Transverse colon (tissue), 4 donors: ENCODE measurements around the gene FBXO40.

Experiments used
- POLR2AphosphoS5 ChIP-seq, 3 donors: sonication (generic); formaldehyde crosslinking; IDR thresholded peaks; one replicate each; pipeline ENCODE4 v1.6.1; 2016; ENCODE audit warnings: antibody characterized with exemption in 3 of 3
- TF ChIP-seq, protein P1 (sequence below), 5 experiments: fragments of 200-600 bp in 3 of 5; fragments of 450-650 bp in 2 of 5; sonication (generic) in 3 of 5; IDR thresholded peaks; 1 replicate in 2 of 5; 2 replicates in 3 of 5; pipeline ENCODE4 v1.5.1; 2016 to 2017; ENCODE audit warnings: antibody characterized with exemption in 5 of 5, inconsistent platforms in 3 of 5, mild to moderate bottlenecking in 2 of 5, moderate library complexity in 1 of 5

DNA sequence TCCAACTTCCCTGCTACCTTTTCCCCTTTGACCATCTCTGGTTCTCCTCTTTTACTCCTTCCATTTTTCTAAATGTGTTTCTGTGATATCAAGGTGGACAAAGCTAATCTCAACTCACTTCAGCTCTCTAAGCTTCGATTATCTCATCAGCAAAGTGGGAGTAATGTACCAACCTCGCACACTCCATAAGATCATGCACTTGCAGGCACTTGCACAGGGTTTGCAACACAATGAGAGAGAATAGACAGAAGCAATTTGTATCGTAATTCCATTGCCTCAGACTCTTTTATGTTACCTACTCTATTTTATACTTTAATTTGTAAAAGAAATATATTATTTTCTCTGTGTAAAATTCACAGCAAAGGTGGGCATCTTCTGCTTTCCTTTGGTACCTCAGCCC lies 40.4 kb upstream of the FBXO40 start:
- TF ChIP-seq POLR2AphosphoS5 (IDR thresholded peaks at IDR 0.05): no peak
- TF ChIP-seq, protein P1, sequence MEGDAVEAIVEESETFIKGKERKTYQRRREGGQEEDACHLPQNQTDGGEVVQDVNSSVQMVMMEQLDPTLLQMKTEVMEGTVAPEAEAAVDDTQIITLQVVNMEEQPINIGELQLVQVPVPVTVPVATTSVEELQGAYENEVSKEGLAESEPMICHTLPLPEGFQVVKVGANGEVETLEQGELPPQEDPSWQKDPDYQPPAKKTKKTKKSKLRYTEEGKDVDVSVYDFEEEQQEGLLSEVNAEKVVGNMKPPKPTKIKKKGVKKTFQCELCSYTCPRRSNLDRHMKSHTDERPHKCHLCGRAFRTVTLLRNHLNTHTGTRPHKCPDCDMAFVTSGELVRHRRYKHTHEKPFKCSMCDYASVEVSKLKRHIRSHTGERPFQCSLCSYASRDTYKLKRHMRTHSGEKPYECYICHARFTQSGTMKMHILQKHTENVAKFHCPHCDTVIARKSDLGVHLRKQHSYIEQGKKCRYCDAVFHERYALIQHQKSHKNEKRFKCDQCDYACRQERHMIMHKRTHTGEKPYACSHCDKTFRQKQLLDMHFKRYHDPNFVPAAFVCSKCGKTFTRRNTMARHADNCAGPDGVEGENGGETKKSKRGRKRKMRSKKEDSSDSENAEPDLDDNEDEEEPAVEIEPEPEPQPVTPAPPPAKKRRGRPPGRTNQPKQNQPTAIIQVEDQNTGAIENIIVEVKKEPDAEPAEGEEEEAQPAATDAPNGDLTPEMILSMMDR (IDR thresholded peaks at IDR 0.05): no peak
